Tibial nerve (tissue), 4 donors: Measurements from ENCODE around the gene HEXD.

Experiments used
- CTCF ChIP-seq, 5 experiments: fragments of 200-600 bp in 3 of 5; fragments of 450-650 bp in 2 of 5; sonication (generic) in 3 of 5; IDR thresholded peaks; one replicate each; pipeline ENCODE4 v1.5.1; 2016 to 2019; ENCODE audit warnings: antibody characterized with exemption in 5 of 5, mild to moderate bottlenecking in 3 of 5, moderate library complexity in 2 of 5
- EP300 ChIP-seq, 2 donors: sonication (generic); formaldehyde crosslinking; IDR thresholded peaks; one replicate each; pipeline ENCODE4 v1.6.1; 2017; ENCODE audit warnings: antibody characterized with exemption in 2 of 2, mild to moderate bottlenecking in 1 of 2
- POLR2A ChIP-seq, 2 donors: fragments of 450-650 bp; IDR thresholded peaks; one replicate each; pipeline ENCODE4 v1.6.1; 2017; ENCODE audit warnings: antibody characterized with exemption in 2 of 2, mild to moderate bottlenecking in 2 of 2, moderate library complexity in 2 of 2

GRCh38 chr17:82435103-82435502 lies 17.0 kb downstream of the HEXD start:
- TF ChIP-seq POLR2A (IDR thresholded peaks at IDR 0.05) (no peak), EP300 (IDR thresholded peaks at IDR 0.05) (no peak), CTCF (IDR thresholded peaks at IDR 0.05) (no peak)
